Ovary (tissue), 3 donors: ENCODE measurements around the gene TTC33.

Source experiments
- EP300 ChIP-seq: sonication (generic); formaldehyde crosslinking; IDR thresholded peaks from one replicate; pipeline ENCODE4 v1.6.1; 2017; ENCODE audit warnings: antibody characterized with exemption
- POLR2A ChIP-seq: fragments of 450-650 bp; IDR thresholded peaks from one replicate; pipeline ENCODE4 v1.6.1; 2017; ENCODE audit warnings: antibody characterized with exemption, mild to moderate bottlenecking, moderate library complexity
- TF ChIP-seq, protein P1 (sequence below), 3 donors: fragments of 450-650 bp in 2 of 3; fragments of 200-600 bp in 1 of 3; IDR thresholded peaks; one replicate each; pipeline versions ENCODE4 v1.5.1 to v1.8.0; 2016 to 2022; ENCODE audit warnings: antibody characterized with exemption in 3 of 3, mild to moderate bottlenecking in 1 of 3
- donor health status: DM: no; HTN: no; CAD: no.

DNA sequence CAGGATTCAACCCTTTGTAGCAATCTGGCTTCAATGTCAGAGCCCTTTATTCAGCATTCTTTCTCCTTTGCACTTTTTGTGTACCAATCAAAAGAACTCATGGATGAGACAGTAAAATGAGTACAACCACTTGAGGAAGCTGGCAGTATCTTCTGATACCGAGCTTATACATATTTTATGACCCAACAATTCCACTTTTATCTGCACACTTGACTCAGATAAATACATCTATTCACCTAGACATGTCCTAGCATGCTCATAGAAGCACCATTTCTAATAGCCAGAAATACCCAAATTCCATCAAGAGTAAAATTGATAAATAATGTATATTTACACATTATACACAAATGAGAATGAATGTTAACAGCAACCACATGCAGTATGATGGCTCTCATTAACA, 187.2 kb downstream of the TTC33 start:
- TF ChIP-seq POLR2A (no peak), EP300 (no peak)
- TF ChIP-seq, protein P1, sequence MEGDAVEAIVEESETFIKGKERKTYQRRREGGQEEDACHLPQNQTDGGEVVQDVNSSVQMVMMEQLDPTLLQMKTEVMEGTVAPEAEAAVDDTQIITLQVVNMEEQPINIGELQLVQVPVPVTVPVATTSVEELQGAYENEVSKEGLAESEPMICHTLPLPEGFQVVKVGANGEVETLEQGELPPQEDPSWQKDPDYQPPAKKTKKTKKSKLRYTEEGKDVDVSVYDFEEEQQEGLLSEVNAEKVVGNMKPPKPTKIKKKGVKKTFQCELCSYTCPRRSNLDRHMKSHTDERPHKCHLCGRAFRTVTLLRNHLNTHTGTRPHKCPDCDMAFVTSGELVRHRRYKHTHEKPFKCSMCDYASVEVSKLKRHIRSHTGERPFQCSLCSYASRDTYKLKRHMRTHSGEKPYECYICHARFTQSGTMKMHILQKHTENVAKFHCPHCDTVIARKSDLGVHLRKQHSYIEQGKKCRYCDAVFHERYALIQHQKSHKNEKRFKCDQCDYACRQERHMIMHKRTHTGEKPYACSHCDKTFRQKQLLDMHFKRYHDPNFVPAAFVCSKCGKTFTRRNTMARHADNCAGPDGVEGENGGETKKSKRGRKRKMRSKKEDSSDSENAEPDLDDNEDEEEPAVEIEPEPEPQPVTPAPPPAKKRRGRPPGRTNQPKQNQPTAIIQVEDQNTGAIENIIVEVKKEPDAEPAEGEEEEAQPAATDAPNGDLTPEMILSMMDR (IDR thresholded peaks at IDR 0.05): no peak
